Breast epithelium (tissue), 3 donors: ENCODE data around the gene LRRN2.

Source experiments
- POLR2AphosphoS5 ChIP-seq, 3 donors: sonication (generic); formaldehyde crosslinking; IDR thresholded peaks; one replicate each; pipeline ENCODE4 v1.6.1; 2017; ENCODE audit warnings: antibody characterized with exemption in 3 of 3
- TF ChIP-seq, protein P1 (sequence below), 3 donors: fragments of 450-650 bp; IDR thresholded peaks; one replicate each; pipeline ENCODE4 v1.5.1; 2016 to 2017; ENCODE audit warnings: antibody characterized with exemption in 3 of 3, mild to moderate bottlenecking in 3 of 3, moderate library complexity in 3 of 3

DNA sequence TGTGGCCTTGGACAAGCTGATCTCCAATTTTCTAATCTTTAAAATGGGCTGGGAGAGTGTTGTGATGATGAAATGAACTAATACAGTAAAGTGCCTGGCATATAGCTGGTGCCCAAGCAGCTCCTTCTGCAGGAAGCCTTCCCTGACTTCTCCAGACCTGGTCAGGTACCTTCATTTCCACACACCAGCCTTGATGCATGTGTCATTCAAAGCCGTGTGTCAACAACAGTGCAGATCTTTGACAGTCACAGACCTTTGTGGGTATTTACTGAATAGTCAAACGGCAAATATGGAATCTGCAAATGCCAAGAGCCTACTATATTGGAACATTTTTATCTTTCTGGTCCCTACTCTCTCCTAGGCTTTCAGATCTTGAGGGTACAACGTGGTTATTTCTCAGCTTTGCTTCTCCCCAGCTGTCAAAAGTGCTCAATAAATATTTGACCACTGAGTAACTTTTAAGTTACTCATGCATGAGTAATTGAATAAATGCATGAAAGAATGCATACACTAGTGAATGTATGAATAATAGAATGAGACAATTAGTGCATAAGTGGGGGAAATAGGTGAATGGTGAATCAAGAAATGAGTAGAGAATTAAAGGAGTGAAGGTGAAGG is 94.0 kb downstream of the LRRN2 start:
- no peak for TF ChIP-seq POLR2AphosphoS5 (IDR thresholded peaks at IDR 0.05)
- TF ChIP-seq, protein P1, sequence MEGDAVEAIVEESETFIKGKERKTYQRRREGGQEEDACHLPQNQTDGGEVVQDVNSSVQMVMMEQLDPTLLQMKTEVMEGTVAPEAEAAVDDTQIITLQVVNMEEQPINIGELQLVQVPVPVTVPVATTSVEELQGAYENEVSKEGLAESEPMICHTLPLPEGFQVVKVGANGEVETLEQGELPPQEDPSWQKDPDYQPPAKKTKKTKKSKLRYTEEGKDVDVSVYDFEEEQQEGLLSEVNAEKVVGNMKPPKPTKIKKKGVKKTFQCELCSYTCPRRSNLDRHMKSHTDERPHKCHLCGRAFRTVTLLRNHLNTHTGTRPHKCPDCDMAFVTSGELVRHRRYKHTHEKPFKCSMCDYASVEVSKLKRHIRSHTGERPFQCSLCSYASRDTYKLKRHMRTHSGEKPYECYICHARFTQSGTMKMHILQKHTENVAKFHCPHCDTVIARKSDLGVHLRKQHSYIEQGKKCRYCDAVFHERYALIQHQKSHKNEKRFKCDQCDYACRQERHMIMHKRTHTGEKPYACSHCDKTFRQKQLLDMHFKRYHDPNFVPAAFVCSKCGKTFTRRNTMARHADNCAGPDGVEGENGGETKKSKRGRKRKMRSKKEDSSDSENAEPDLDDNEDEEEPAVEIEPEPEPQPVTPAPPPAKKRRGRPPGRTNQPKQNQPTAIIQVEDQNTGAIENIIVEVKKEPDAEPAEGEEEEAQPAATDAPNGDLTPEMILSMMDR (IDR thresholded peaks at IDR 0.05): no peak
